Suprapubic skin (tissue), 4 donors: ENCODE data around the gene CDK5RAP2.

ENCODE experiments used
- CTCF ChIP-seq, 2 donors: fragments of 200-600 bp in 1 of 2; fragments of 450-650 bp in 1 of 2; sonication (generic) in 1 of 2; IDR thresholded peaks; one replicate each; pipeline ENCODE4 v1.5.1; 2016 to 2019; ENCODE audit warnings: antibody characterized with exemption in 2 of 2, mild to moderate bottlenecking in 1 of 2, moderate library complexity in 1 of 2
- POLR2A ChIP-seq, 2 donors: fragments of 450-650 bp; IDR thresholded peaks; one replicate each; pipeline ENCODE4 v1.6.1; 2017; ENCODE audit warnings: antibody characterized with exemption in 2 of 2, mild to moderate bottlenecking in 2 of 2, moderate library complexity in 2 of 2
- POLR2AphosphoS5 ChIP-seq, 3 donors: sonication (generic); formaldehyde crosslinking; IDR thresholded peaks; one replicate each; pipeline ENCODE4 v1.6.1; 2017; ENCODE audit warnings: antibody characterized with exemption in 3 of 3

- TF ChIP-seq POLR2AphosphoS5 (IDR thresholded peaks at IDR 0.05) (no peak), CTCF (IDR thresholded peaks at IDR 0.05) (no peak), POLR2A (IDR thresholded peaks at IDR 0.05) (no peak)
Observed at GRCh38 chr9:120569556-120569955, 10.4 kb downstream of the CDK5RAP2 start.
